Measurements from ENCODE around the gene RBM4. TPM values are rescaled to one million over a fixed set of nuclear protein-coding genes. Genes with fewer than 3 reads are reported as not detected.
A peak's percentile ranks its signal among the peaks of the same experiment; 100 is the strongest.

RBM4 gene
- total RNA-seq, 4 donors from 2014 or later, result 98.2 to 114 (median 102) TPM

GRCh38 chr11:66625752-66626149 lies 12.8 kb upstream of the RBM4 start:
- no peaks in the 10 kb centered on the region for H3K9me3 ChIP-seq
- peaks cover 6 to 81% (median 25%) of the 10 kb centered on the region in 3 donors for H3K4me1 ChIP-seq
- no CpG with 5 or more reads among the region's 9 CpGs for WGBS, 2 donors (ENCODE audit: low coverage in 1 of 2)
- H3K36me3 ChIP-seq, result peaks cover 0 to 71% of the 10 kb centered on the region in 2 donors
- no peaks in the 10 kb centered on the region for H3K27me3 ChIP-seq
- no peak for ATAC-seq
- TF ChIP-seq POLR2A (IDR thresholded peaks at IDR 0.05) (no peak), CTCF (IDR thresholded peaks at IDR 0.05) (no peak), EP300 (IDR thresholded peaks at IDR 0.05) (no peak), POLR2AphosphoS5 (IDR thresholded peaks at IDR 0.05) (no peak)
- no peak overlapping the region for H3K4me3 ChIP-seq
- peak overlapping the region in 3 of 4 donors; percentile 52 to 98 (median 94) for H3K27ac ChIP-seq

- H3K27me3 ChIP-seq, result no peaks in the 10 kb centered on the region
- no CpG with 5 or more reads among the region's 25 CpGs for WGBS, 2 donors (ENCODE audit: low coverage in 1 of 2)
- H3K4me1 ChIP-seq, result peaks cover 6 to 77% (median 25%) of the 10 kb centered on the region in 3 donors
- ATAC-seq, result no peak
- H3K27ac ChIP-seq, result peak overlapping the region in 1 of 4 donors; percentile 98
- TF ChIP-seq EP300 (IDR thresholded peaks at IDR 0.05) (no peak), CTCF (IDR thresholded peaks at IDR 0.05) (no peak), POLR2AphosphoS5 (IDR thresholded peaks at IDR 0.05) (no peak), POLR2A (IDR thresholded peaks at IDR 0.05) (no peak)
- H3K9me3 ChIP-seq, result no peaks in the 10 kb centered on the region
- H3K36me3 ChIP-seq, result peaks cover 0 to 71% of the 10 kb centered on the region in 2 donors
- H3K4me3 ChIP-seq, result no peak overlapping the region
These were observed 12.1 kb upstream of the RBM4 start for GRCh38 chr11:66626382-66626781.

- no peak overlapping the region for H3K4me3 ChIP-seq
- peaks cover 6 to 77% (median 25%) of the 10 kb centered on the region in 3 donors for H3K4me1 ChIP-seq
- peak; percentile 34 for ATAC-seq
- H3K27ac ChIP-seq, result peak overlapping the region in 1 of 4 donors; percentile 98
- H3K27me3 ChIP-seq, result no peaks in the 10 kb centered on the region
- H3K36me3 ChIP-seq, result peaks cover 0 to 71% of the 10 kb centered on the region in 2 donors
- WGBS, 2 donors (ENCODE audit: low coverage in 1 of 2), result 80 to 86% methylated on average over 2 to 3 of the region's 7 CpGs
- TF ChIP-seq CTCF (IDR thresholded peaks at IDR 0.05) (no peak), EP300 (IDR thresholded peaks at IDR 0.05) (no peak), POLR2A (IDR thresholded peaks at IDR 0.05) (no peak)
- H3K9me3 ChIP-seq, result no peaks in the 10 kb centered on the region
These were observed 11.6 kb upstream of the RBM4 start for GRCh38 chr11:66626926-66627325.

GRCh38 chr11:66628061-66628603 lies 10.4 kb upstream of the RBM4 start:
- WGBS, 2 donors (ENCODE audit: low coverage in 1 of 2), result 67 to 84% methylated on average over 2 to 7 of the region's 7 CpGs

More at GRCh38 chr11:66628061-66628603, 10.4 kb upstream of the RBM4 start:
- H3K4me3 ChIP-seq, result no peak overlapping the region
- TF ChIP-seq CTCF (IDR thresholded peaks at IDR 0.05), result no peak
- TF ChIP-seq POLR2A (IDR thresholded peaks at IDR 0.05), result no peak
- TF ChIP-seq POLR2AphosphoS5 (IDR thresholded peaks at IDR 0.05), result no peak
- no peak for TF ChIP-seq EP300 (IDR thresholded peaks at IDR 0.05)
- H3K9me3 ChIP-seq, result no peaks in the 10 kb centered on the region
- peaks cover 3 to 77% (median 21%) of the 10 kb centered on the region in 3 donors for H3K4me1 ChIP-seq
- H3K27ac ChIP-seq, result no peak overlapping the region
- H3K27me3 ChIP-seq, result no peaks in the 10 kb centered on the region
- H3K36me3 ChIP-seq, result peaks cover 0 to 72% of the 10 kb centered on the region in 2 donors
- no peak for ATAC-seq

All from gastroesophageal sphincter (tissue), 4 donors.